ENCODE results near the gene ITPRIP.

Gene ITPRIP

GRCh38 chr10:104276192-104276591 is 62.1 kb downstream of the ITPRIP start:
- H3K9me3 ChIP-seq (ENCODE audit: control insufficient read depth, insufficient read depth, low read length): no peaks in the 10 kb centered on the region
- H3K36me3 ChIP-seq (ENCODE audit: insufficient read depth, low read length): no peaks in the 10 kb centered on the region
- H3K4me1 ChIP-seq (ENCODE audit: insufficient read depth, low read length): no peaks in the 10 kb centered on the region; the same call in 1 of the 2 replicates
- H3K9ac ChIP-seq (ENCODE audit: low read depth, low read length): no peak overlapping the region

DNA sequence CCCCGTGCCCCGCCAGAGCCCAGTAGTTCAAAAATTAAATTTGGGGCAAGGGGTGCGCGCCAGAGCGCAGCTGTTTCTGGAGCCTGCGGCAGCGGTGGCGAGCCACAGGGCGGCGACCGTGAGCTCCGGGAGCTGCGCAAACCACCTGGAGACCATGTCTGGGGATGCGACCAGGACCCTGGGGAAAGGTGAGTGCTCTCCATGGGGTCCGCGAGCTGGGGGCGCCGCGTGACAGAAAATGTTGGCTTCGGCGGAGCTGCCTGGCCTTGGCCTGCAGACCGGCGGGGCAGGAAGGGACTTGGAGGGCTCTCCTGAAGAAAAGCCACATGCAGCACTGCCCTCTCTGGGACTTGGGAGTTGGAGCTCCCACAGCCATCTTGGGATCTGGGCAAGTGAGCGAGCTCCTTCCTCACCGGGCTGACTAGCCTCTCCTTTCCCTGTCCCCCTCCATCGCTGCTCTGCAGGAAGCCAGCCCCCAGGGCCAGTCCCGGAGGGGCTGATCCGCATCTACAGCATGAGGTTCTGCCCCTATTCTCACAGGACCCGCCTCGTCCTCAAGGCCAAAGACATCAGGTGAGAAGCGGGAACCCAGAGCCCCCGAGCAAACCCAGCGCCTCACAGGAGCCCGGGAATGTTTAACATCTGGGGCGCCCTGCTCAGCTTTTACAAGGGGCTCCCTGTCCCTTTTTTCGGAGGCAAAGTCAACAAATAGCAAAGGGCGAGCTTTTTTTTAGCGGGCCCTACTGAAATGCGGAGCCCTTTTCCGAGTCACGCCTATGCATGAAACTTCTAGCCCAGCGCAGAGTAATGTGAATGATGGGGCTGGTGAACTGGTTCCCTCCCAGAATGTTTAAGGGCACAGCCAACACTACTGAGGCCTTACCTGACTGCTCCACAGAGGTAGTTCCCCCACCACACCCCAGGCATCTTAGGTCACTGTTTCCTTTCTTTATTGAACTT is 63.2 kb downstream of the ITPRIP start:
- H3K36me3 ChIP-seq (ENCODE audit: insufficient read depth, low read length): no peaks in the 10 kb centered on the region
- H3K4me1 ChIP-seq (ENCODE audit: insufficient read depth, low read length): no peaks in the 10 kb centered on the region; the same call in 1 of the 2 replicates
- no peaks in the 10 kb centered on the region for H3K9me3 ChIP-seq (ENCODE audit: control insufficient read depth, insufficient read depth, low read length)
- H3K9ac ChIP-seq (ENCODE audit: low read depth, low read length): peak overlapping the region; percentile 62

GRCh38 chr10:104273899-104274575 is 64.2 kb downstream of the ITPRIP start:
- 0 out of 2 replicates have a peak overlapping the region, but pooled peaks have one; percentile 62 for H3K9ac ChIP-seq (ENCODE audit: low read depth, low read length)
- no peaks in the 10 kb centered on the region for H3K9me3 ChIP-seq (ENCODE audit: control insufficient read depth, insufficient read depth, low read length)
- H3K36me3 ChIP-seq (ENCODE audit: insufficient read depth, low read length): no peaks in the 10 kb centered on the region
- H3K4me1 ChIP-seq (ENCODE audit: insufficient read depth, low read length): no peaks in the 10 kb centered on the region; the same call in 1 of the 2 replicates

GRCh38 chr10:104273286-104273685 is 65.0 kb downstream of the ITPRIP start:
- Histone ChIP-seq H3K36me3 (ENCODE audit: insufficient read depth, low read length) (no peaks in the 10 kb centered on the region), H3K4me1 (ENCODE audit: insufficient read depth, low read length) (no peaks in the 10 kb centered on the region; the same call in 1 of the 2 replicates), H3K9me3 (ENCODE audit: control insufficient read depth, insufficient read depth, low read length) (no peaks in the 10 kb centered on the region), H3K9ac (ENCODE audit: low read depth, low read length) (no peak overlapping the region)

- no peaks in the 10 kb centered on the region for H3K4me1 ChIP-seq (ENCODE audit: insufficient read depth, low read length)
- H3K36me3 ChIP-seq (ENCODE audit: insufficient read depth, low read length): peaks cover 14% of the 10 kb centered on the region
- H3K9ac ChIP-seq (ENCODE audit: low read depth, low read length): peak within 1 kb of the TSS; percentile 79
- H3K9me3 ChIP-seq (ENCODE audit: control insufficient read depth, insufficient read depth, low read length): no peaks in the 10 kb centered on the region
These were observed 69.3 kb downstream of the ITPRIP start, which contains the start of gene GSTO2 for GRCh38 chr10:104268713-104269645. Gene GSTO2, plus strand, starts transcription at chr10:104269184. Its CDS starts 5,732 bp downstream, at chr10:104274916.

- H3K9me3 ChIP-seq (ENCODE audit: control insufficient read depth, insufficient read depth, low read length): no peaks in the 10 kb centered on the region
- H3K9ac ChIP-seq (ENCODE audit: low read depth, low read length): peak overlapping the region; percentile 79
- H3K36me3 ChIP-seq (ENCODE audit: insufficient read depth, low read length): peaks cover 14% of the 10 kb centered on the region
- H3K4me1 ChIP-seq (ENCODE audit: insufficient read depth, low read length): no peaks in the 10 kb centered on the region
These were observed 69.9 kb downstream of the ITPRIP start for GRCh38 chr10:104268405-104268712.

- H3K9ac ChIP-seq (ENCODE audit: low read depth, low read length): peak overlapping the region; percentile 79
These were observed 70.4 kb downstream of the ITPRIP start for GRCh38 chr10:104267721-104268404.

DNA sequence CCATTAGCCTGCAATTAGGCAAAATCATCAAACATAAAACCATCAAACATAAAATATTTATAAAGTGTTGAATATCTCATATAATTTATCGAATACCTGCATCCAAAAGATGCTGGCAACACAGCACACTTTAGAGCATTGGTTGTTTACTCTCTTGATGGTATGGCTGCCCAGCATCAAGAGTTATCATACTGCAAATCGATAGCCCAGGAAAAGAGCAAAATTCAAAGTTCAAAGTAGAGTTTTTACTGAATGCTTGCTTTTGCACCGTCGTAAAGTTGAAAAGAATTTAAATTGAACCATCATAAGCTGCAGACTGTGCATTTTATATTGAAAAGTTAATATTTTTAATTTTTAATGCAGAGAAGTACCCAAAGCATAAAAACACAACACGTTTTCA is 73.5 kb downstream of the ITPRIP start:
- peaks cover 15% of the 10 kb centered on the region for H3K4me1 ChIP-seq (ENCODE audit: insufficient read depth, low read length)
- H3K36me3 ChIP-seq (ENCODE audit: insufficient read depth, low read length): peaks cover 16% of the 10 kb centered on the region
- no peaks in the 10 kb centered on the region for H3K9me3 ChIP-seq (ENCODE audit: control insufficient read depth, insufficient read depth, low read length)

More at GRCh38 chr10:104267721-104268404, 70.4 kb downstream of the ITPRIP start:
- Histone ChIP-seq H3K36me3 (ENCODE audit: insufficient read depth, low read length) (peaks cover 14% of the 10 kb centered on the region), H3K4me1 (ENCODE audit: insufficient read depth, low read length) (no peaks in the 10 kb centered on the region), H3K9me3 (ENCODE audit: control insufficient read depth, insufficient read depth, low read length) (no peaks in the 10 kb centered on the region)

DNA sequence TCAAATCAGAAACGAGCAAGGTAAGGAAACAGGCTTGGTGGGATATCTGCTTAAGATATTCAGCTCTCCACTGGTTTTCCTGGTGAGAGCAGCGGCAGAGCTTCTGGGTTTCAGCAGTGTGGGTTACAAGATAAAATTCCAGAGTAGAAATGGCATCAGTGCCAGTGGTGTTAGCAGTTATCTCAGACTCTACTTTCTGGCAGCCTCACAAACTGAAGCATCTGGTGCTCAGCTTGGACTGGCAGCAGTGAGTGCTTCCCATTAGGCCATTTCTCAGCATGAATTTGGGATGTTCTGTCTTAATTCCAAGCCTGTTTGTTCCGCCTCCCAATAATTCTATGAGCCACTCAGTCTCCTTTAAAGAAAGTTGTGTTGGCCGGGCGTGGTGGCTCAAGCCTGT is 76.2 kb downstream of the ITPRIP start:
- no peaks in the 10 kb centered on the region for H3K9me3 ChIP-seq (ENCODE audit: control insufficient read depth, insufficient read depth, low read length)
- no peak overlapping the region for H3K9ac ChIP-seq (ENCODE audit: low read depth, low read length)
- peaks cover 16% of the 10 kb centered on the region for H3K36me3 ChIP-seq (ENCODE audit: insufficient read depth, low read length)
- H3K4me1 ChIP-seq (ENCODE audit: insufficient read depth, low read length): peaks cover 16% of the 10 kb centered on the region

More for the DNA sequence above, 73.5 kb downstream of the ITPRIP start:
- no peak overlapping the region for H3K9ac ChIP-seq (ENCODE audit: low read depth, low read length)

- Histone ChIP-seq H3K9ac (ENCODE audit: low read depth, low read length) (no peak overlapping the region), H3K9me3 (ENCODE audit: control insufficient read depth, insufficient read depth, low read length) (no peaks in the 10 kb centered on the region), H3K4me1 (ENCODE audit: insufficient read depth, low read length) (peaks cover 23% of the 10 kb centered on the region), H3K36me3 (ENCODE audit: insufficient read depth, low read length) (peaks cover 12% of the 10 kb centered on the region)
These were observed 77.5 kb downstream of the ITPRIP start for GRCh38 chr10:104260775-104261115.

DNA sequence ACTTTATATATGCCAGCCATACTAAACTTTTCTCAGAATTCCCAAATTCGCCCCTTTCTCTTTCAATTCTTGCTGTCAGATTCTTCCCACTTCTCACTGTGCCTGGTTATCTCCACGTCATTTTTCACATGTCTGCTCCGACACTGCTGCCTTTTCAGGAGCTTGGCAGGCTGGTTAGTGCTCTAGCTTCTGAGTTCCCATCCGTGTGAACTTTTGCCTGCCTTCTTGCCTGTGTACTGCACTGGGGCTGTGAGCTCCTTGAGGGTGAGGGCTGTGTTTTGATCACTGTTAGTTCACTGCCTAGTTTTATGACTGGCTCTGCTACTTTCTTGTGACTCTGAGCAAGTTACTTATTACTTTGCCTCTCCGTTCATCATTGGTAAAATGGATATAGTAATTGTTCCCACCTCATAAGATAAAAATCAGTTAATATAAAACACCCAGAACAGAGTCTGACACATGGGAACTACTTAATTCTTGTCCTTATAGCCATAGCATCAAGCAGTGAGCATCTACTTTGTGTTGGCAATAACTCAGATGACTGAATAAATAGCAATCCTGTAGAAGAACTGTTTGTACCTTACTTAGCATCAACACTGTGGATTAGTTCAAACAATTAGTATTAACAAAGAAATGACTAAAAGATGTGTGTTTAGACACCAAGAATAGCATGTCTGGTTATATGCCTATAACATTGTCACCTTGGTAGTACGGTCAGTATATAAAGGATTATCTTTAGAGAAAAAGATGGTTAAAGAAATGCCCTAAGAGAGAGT is 78.1 kb downstream of the ITPRIP start:
- Histone ChIP-seq H3K9ac (ENCODE audit: low read depth, low read length) (no peak overlapping the region), H3K4me1 (ENCODE audit: insufficient read depth, low read length) (peaks cover 26% of the 10 kb centered on the region), H3K36me3 (ENCODE audit: insufficient read depth, low read length) (peaks cover 9% of the 10 kb centered on the region), H3K9me3 (ENCODE audit: control insufficient read depth, insufficient read depth, low read length) (no peaks in the 10 kb centered on the region)
